Neuronal stem cell (in vitro differentiated cells): ENCODE measurements around the gene NPY4R2.
"Not testable (repeated sequence)": the region's sequence is repeated elsewhere in the genome, so short reads cannot be mapped to it uniquely, and the experiment has no call there.

ENCODE experiments used
- DNase-seq: peaks from one replicate; pipeline ENCODE4 v3.0.0-alpha.2; 2013; ENCODE audit warnings: low spot score
- H2AFZ ChIP-seq: one replicate; pipeline ENCODE4 v1.6.1; 2013; ENCODE audit warnings: mild to moderate bottlenecking, low read length, inconsistent platforms
- H2AK5ac ChIP-seq: 2 replicates; pipeline ENCODE4 v1.6.1; 2013; ENCODE audit warnings: low read depth, mild to moderate bottlenecking, inconsistent platforms, low read length, moderate library complexity, mixed read lengths
- H2BK120ac ChIP-seq: 2 replicates; pipeline ENCODE4 v1.6.1; 2013; ENCODE audit warnings: low read depth, mild to moderate bottlenecking, inconsistent platforms, low read length, moderate library complexity, mixed read lengths
- H2BK12ac ChIP-seq: one replicate; pipeline ENCODE4 v1.6.1; 2013; ENCODE audit warnings: low read length, inconsistent platforms
- H2BK15ac ChIP-seq: 2 replicates; pipeline ENCODE4 v1.6.1; 2013; ENCODE audit warnings: mild to moderate bottlenecking, low read length, inconsistent platforms, mixed read lengths
- H2BK5ac ChIP-seq: one replicate; pipeline ENCODE4 v1.6.1; 2013; ENCODE audit warnings: inconsistent platforms, mild to moderate bottlenecking, low read length, moderate library complexity
- H3K14ac ChIP-seq: one replicate; pipeline ENCODE4 v1.6.1; 2013; ENCODE audit warnings: low read length, inconsistent platforms
- H3K18ac ChIP-seq: 2 replicates; pipeline ENCODE4 v1.6.1; 2013; ENCODE audit warnings: low read length, inconsistent platforms
- H3K23ac ChIP-seq: 2 replicates; pipeline ENCODE4 v1.6.1; 2013; ENCODE audit warnings: low read depth, mild to moderate bottlenecking, mixed read lengths, low read length, inconsistent platforms; ENCODE audit not compliant: poor library complexity
- H3K27ac ChIP-seq: replicated peaks from 3 replicates; pipeline ENCODE4 v1.5.1; 2013; ENCODE audit warnings: low read length, inconsistent platforms
- H3K27me3 ChIP-seq, 3 experiments: 2 replicates each; pipeline ENCODE4 v1.6.1; 2013; ENCODE audit warnings: low read length in 3 of 3, mild to moderate bottlenecking in 2 of 3, inconsistent platforms in 1 of 3, low read depth in 1 of 3, mixed read lengths in 1 of 3, moderate library complexity in 1 of 3; ENCODE audit not compliant: control insufficient read depth in 3 of 3, insufficient read depth in 3 of 3
- H3K36me3 ChIP-seq, 2 donors: replicated peaks in 1 of 2; 2 replicates each; pipeline ENCODE4 v1.6.1; 2013; ENCODE audit warnings: low read length in 2 of 2; ENCODE audit not compliant: control insufficient read depth in 2 of 2, insufficient read depth in 2 of 2
- H3K4ac ChIP-seq: 2 replicates; pipeline ENCODE4 v1.6.1; 2013; ENCODE audit warnings: inconsistent platforms, mild to moderate bottlenecking, low read length, moderate library complexity
- H3K4me1 ChIP-seq, 2 donors: 1 replicate in 1 of 2; 2 replicates in 1 of 2; pipeline ENCODE4 v1.6.1; 2013; ENCODE audit warnings: low read length in 2 of 2, low read depth in 1 of 2; ENCODE audit not compliant: control insufficient read depth in 2 of 2, insufficient read depth in 1 of 2
- H3K4me2 ChIP-seq: one replicate; pipeline ENCODE4 v1.6.1; 2013; ENCODE audit warnings: mild to moderate bottlenecking, low read length, inconsistent platforms; ENCODE audit not compliant: insufficient read depth, poor library complexity, severe bottlenecking
- H3K4me3 ChIP-seq, 2 donors: 2 replicates each; pipeline ENCODE4 v1.5.1; 2013; ENCODE audit warnings: low read length in 2 of 2, mild to moderate bottlenecking in 2 of 2, inconsistent platforms in 1 of 2, moderate library complexity in 1 of 2
- H3K79me1 ChIP-seq: one replicate; pipeline ENCODE4 v1.6.1; 2013; ENCODE audit warnings: low read depth, mild to moderate bottlenecking, inconsistent platforms, low read length, moderate library complexity
- H3K9ac ChIP-seq: one replicate; pipeline ENCODE4 v1.6.1; 2013; ENCODE audit warnings: mild to moderate bottlenecking, low read depth, low read length, inconsistent platforms; ENCODE audit not compliant: poor library complexity
- H3K9me3 ChIP-seq, 2 donors: replicated peaks in 1 of 2; 2 replicates each; pipeline versions ENCODE3 to v1.6.1; 2013; ENCODE audit warnings: low read length in 2 of 2, mild to moderate bottlenecking in 2 of 2, inconsistent platforms in 1 of 2, low read depth in 1 of 2, mixed read lengths in 1 of 2, moderate library complexity in 1 of 2; ENCODE audit not compliant: control insufficient read depth in 2 of 2, insufficient read depth in 1 of 2
- H4K8ac ChIP-seq: one replicate; pipeline ENCODE4 v1.6.1; 2013; ENCODE audit warnings: low read depth, mild to moderate bottlenecking, inconsistent platforms, low read length, moderate library complexity
- H4K91ac ChIP-seq: one replicate; pipeline ENCODE4 v1.6.1; 2013; ENCODE audit warnings: low read length, low read depth, mild to moderate bottlenecking, inconsistent platforms; ENCODE audit not compliant: poor library complexity
- WGBS, 2 donors: extraction: QIAGEN DNeasy Blood & Tissue Kit; methylation state at CpG; one replicate each; pipeline ENCODE4 v1.1.7; 2013; ENCODE audit warnings: missing lambda C conversion rate in 2 of 2, mixed read lengths in 1 of 2; ENCODE audit not compliant: insufficient read length in 2 of 2, insufficient replicate concordance in 1 of 2; ENCODE audit errors: extremely low coverage in 2 of 2; 5-methylcytosine and 5-hydroxymethylcytosine counted together

The NPY4R2 gene

DNA sequence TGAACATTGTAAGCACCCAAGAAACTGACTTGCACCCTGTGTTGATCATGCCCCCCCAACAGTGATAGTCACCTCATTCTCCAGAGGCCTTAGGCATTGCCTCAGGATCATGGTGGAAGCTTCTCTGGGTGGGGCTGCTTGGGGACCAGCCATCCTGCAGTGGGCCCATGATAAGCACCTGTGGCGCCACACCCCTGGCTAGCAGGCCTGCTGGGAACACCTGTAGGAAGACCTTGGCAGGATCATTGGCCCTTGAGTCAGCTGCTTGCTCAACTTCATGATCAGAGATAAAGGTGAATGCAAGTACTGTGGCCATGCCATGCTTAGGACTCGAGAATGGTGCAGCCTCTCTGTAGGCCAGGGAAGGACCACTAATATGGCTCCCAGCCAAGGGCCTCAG is 42.2 kb downstream of the NPY4R2 start:
- not testable (repeated sequence) for H2BK12ac ChIP-seq, H3K23ac ChIP-seq, H3K9ac ChIP-seq, H2BK5ac ChIP-seq, H3K4ac ChIP-seq, DNase-seq, H3K27me3 ChIP-seq, H3K9me3 ChIP-seq, H3K4me1 ChIP-seq, H4K91ac ChIP-seq, H3K36me3 ChIP-seq, H3K4me2 ChIP-seq, H3K27ac ChIP-seq, H3K18ac ChIP-seq, H3K14ac ChIP-seq, H4K8ac ChIP-seq, H2BK15ac ChIP-seq, H2BK120ac ChIP-seq, H3K79me1 ChIP-seq, H2AK5ac ChIP-seq, H2AFZ ChIP-seq, H3K4me3 ChIP-seq
- WGBS, 2 donors = no CpG with 5 or more reads among the region's 2 CpGs

DNA sequence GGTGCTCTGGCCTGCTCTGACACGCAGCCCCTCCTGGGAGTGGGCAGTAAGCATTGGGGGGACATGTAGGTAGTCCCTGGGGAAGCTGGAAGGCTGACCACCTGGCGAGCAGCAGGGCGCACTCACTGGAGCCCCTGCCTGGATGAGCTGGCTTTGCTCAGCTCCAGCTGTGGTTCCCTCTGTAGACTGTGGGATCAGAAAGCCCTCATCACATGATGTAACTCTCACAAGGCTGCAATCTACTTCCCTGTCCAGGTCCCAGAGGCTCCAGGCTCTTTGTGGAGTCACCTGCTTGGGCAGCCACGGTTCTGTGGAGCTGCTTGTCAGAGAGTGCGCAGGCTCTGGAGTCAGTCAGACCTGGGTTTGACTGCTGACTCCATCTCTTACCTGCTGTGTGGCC is 44.3 kb downstream of the NPY4R2 start:
- H3K79me1 ChIP-seq, H3K36me3 ChIP-seq, H3K14ac ChIP-seq, H2BK120ac ChIP-seq, H3K27me3 ChIP-seq, H2AFZ ChIP-seq, H4K91ac ChIP-seq, H2BK15ac ChIP-seq, H2AK5ac ChIP-seq, H3K9me3 ChIP-seq, H3K23ac ChIP-seq, H2BK12ac ChIP-seq, H3K27ac ChIP-seq, H2BK5ac ChIP-seq, H4K8ac ChIP-seq, H3K4me3 ChIP-seq, DNase-seq, H3K4me1 ChIP-seq, H3K4ac ChIP-seq, H3K4me2 ChIP-seq, H3K18ac ChIP-seq, H3K9ac ChIP-seq: not testable (repeated sequence)
- no CpG with 5 or more reads among the region's 5 CpGs for WGBS, 2 donors

DNA sequence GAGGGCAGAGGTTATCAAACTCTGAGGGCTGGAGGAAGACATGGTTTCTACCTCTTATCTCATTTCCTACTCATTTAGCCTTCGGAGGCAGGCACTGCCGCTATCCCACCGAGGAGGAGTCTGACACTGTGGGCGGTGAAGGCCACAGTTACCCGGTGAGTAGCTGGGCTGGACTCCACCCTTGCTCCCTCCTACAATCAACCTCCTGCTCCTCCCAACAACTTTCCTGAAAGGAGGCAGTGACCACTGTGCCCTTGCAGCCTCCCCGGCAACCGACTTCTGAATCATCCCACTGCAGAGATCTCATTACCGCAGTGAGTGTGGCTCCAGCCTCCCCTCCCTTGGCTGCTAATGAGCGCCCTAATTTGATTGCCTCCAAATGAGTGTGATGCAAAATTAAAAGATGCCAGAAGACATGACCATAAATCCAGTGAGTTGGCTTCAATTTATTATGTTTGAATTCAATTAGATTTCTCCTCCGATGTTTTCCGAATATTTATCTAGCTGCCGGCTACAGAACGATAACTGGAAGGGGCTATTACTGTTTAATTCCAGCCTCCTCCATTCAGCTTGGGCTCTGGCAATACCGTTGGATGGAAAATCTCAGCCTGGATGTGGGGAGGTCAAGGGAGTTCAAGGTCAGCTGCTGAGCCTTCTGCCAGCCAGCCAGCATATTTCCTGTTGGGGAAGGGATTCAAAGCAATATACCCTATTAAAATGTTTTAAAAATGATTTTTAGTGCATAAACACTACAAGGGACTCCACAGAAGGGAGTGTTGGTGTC is 46.0 kb downstream of the NPY4R2 start:
- H3K79me1 ChIP-seq, H3K4me2 ChIP-seq, H3K23ac ChIP-seq, DNase-seq, H3K14ac ChIP-seq, H2BK12ac ChIP-seq, H3K4me1 ChIP-seq, H4K91ac ChIP-seq, H2AFZ ChIP-seq, H3K18ac ChIP-seq, H3K9me3 ChIP-seq, H3K27ac ChIP-seq, H3K36me3 ChIP-seq, H4K8ac ChIP-seq, H2BK5ac ChIP-seq, H3K9ac ChIP-seq, H3K4ac ChIP-seq, H2AK5ac ChIP-seq, H3K4me3 ChIP-seq, H2BK15ac ChIP-seq, H3K27me3 ChIP-seq, H2BK120ac ChIP-seq: not testable (repeated sequence)
- no CpG with 5 or more reads among the region's 14 CpGs for WGBS, 2 donors

DNA sequence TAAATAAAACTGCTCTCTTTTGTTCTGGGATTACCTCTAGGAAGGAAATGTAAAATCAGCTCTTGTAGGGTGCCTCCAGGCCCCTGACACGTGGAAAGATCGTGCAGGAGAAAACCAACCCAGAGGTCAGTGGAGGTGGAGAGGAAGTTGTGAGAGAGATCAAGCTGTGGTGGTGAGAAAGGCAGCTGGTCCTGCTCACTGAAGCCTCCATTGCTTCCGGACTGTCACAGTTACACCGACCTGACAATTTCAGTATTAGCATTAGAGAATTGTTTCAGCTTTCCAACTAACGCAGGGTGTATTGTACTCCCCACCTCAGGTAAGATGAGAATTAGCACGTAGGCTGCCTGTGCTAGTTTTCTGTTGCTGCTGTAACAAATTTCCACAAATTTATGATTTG is 50.5 kb downstream of the NPY4R2 start:
- WGBS, 2 donors = no CpG with 5 or more reads among the region's 6 CpGs
- not testable (repeated sequence) for H2AK5ac ChIP-seq

More for the DNA sequence above, 50.5 kb downstream of the NPY4R2 start:
- H3K4me2 ChIP-seq, H2AFZ ChIP-seq, H2BK5ac ChIP-seq, H3K36me3 ChIP-seq, H4K8ac ChIP-seq, H3K23ac ChIP-seq, H2BK12ac ChIP-seq, H3K4me3 ChIP-seq, H3K4ac ChIP-seq, H3K27ac ChIP-seq, H3K9me3 ChIP-seq, H3K9ac ChIP-seq, H3K27me3 ChIP-seq, H3K4me1 ChIP-seq, H3K79me1 ChIP-seq, H2BK15ac ChIP-seq, H3K14ac ChIP-seq, H2BK120ac ChIP-seq, H3K18ac ChIP-seq, H4K91ac ChIP-seq, DNase-seq: not testable (repeated sequence)
